Esophagus squamous epithelium (tissue), 5 donors: ENCODE measurements around the gene YES1. TPM values are rescaled to one million over a fixed set of nuclear protein-coding genes. Genes with fewer than 3 reads are reported as not detected.
A peak's percentile ranks its signal among the peaks of the same experiment; 100 is the strongest.

Source experiments
- DNase-seq: peaks from one replicate; lab custom pipeline; 2025; lab: John Stamatoyannopoulos, UW
- H3K27ac ChIP-seq, 4 donors: fragments of 200-600 bp; sonication (generic); one replicate each; pipeline ENCODE4 v1.5.1; 2016 to 2019; ENCODE audit warnings: mild to moderate bottlenecking in 1 of 4
- H3K27me3 ChIP-seq, 4 donors: fragments of 200-600 bp; sonication (generic); 1 replicate in 3 of 4; 2 replicates in 1 of 4; pipeline versions ENCODE4 v1.5.1 to v1.6.0; 2017 to 2021; ENCODE audit warnings: antibody characterized with exemption in 1 of 4
- H3K36me3 ChIP-seq, 3 donors: fragments of 200-600 bp; sonication (generic); one replicate each; pipeline ENCODE4 v1.5.1; 2016 to 2019
- H3K4me1 ChIP-seq, 3 donors: fragments of 200-600 bp; sonication (generic); one replicate each; pipeline ENCODE4 v1.5.1; 2017 to 2019
- H3K4me3 ChIP-seq, 4 donors: fragments of 200-600 bp; sonication (generic); 1 replicate in 3 of 4; 2 replicates in 1 of 4; pipeline ENCODE4 v1.5.1; 2016 to 2019; ENCODE audit warnings: mild to moderate bottlenecking in 2 of 4, moderate library complexity in 1 of 4
- H3K9me3 ChIP-seq, 3 donors: fragments of 200-600 bp; sonication (generic); one replicate each; pipeline ENCODE4 v1.5.1; 2016 to 2019
- POLR2A ChIP-seq, 4 donors: fragments of 450-650 bp; IDR thresholded peaks; one replicate each; pipeline ENCODE4 v1.6.1; 2017; ENCODE audit warnings: antibody characterized with exemption in 4 of 4, mild to moderate bottlenecking in 4 of 4, moderate library complexity in 3 of 4
- WGBS, 2 donors: methylation state at CpG; one replicate each; pipeline ENCODE4 v1.1.5; 2018; 5-methylcytosine and 5-hydroxymethylcytosine counted together
- intact Hi-C: fragments of 100-400 bp; cut with DNase I; formaldehyde crosslinking; loops from one replicate; pipeline ENCODE4 v1.15.0; 2022
- total RNA-seq, 4 donors: library from RNA; depleted of rRNA; stranded (reverse); fragments of >200 nt; gene quantifications; one replicate each; pipeline ENCODE4 v1.1.0, GENCODE V29; 2016
- TF ChIP-seq, protein P1 (sequence below), 6 experiments: fragments of 450-650 bp in 4 of 6; fragments of 200-600 bp in 2 of 6; sonication (generic) in 2 of 6; IDR thresholded peaks; one replicate each; pipeline ENCODE4 v1.5.1; 2016 to 2019; ENCODE audit warnings: antibody characterized with exemption in 6 of 6, mild to moderate bottlenecking in 4 of 6, moderate library complexity in 4 of 6
- donor health status: DM: yes; HTN: yes; CAD: no.

Gene YES1
- total RNA-seq, 4 donors from 2014 or later, result 105 to 143 (median 125) TPM

DNA sequence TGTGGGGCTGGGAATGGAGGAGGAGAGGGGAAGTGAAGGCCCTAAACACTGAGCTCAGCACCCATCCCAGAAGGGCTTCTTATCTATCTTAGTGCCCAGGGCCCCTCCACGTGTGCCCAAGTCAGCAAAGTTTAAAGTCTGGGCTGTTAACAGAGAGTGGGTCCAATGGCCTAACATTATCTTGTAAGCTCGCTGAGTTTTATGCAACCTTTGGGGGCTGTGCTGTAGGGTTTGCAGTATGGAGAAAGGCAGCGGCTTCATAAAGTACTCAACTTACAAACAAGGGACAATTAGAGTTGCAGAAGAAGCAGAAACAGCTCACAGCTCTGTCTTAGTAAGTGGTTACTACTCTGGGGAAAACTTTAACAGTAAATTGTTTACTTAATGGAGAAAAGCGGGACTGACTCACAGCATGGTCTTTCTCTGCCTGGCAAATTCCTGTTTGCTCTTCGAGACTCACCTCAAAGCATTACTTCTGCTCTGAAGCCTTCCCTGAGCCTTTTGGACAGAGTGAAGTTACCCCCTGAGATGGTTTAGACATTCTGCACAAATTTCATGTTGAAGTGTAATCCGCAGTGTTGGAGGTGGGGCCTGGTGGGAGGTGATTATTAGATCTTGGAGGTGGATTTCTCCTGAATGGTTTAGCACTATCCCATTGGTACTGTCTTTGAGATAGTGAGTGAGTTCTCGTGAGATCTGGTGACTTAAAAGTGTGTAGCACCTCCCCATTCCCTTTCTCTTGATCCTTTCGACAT lies 108.7 kb downstream of the YES1 start:
- Histone ChIP-seq H3K36me3 (peaks cover 0 to 47% (median 0%) of the 10 kb centered on the region in 3 donors), H3K27ac (peak overlapping the region; percentile 62 to 78 (median 71)), H3K9me3 (no peaks in the 10 kb centered on the region), H3K27me3 (no peaks in the 10 kb centered on the region), H3K4me1 (peaks cover 5 to 49% (median 17%) of the 10 kb centered on the region in 3 donors), H3K4me3 (no peak overlapping the region)
- TF ChIP-seq, protein P1, sequence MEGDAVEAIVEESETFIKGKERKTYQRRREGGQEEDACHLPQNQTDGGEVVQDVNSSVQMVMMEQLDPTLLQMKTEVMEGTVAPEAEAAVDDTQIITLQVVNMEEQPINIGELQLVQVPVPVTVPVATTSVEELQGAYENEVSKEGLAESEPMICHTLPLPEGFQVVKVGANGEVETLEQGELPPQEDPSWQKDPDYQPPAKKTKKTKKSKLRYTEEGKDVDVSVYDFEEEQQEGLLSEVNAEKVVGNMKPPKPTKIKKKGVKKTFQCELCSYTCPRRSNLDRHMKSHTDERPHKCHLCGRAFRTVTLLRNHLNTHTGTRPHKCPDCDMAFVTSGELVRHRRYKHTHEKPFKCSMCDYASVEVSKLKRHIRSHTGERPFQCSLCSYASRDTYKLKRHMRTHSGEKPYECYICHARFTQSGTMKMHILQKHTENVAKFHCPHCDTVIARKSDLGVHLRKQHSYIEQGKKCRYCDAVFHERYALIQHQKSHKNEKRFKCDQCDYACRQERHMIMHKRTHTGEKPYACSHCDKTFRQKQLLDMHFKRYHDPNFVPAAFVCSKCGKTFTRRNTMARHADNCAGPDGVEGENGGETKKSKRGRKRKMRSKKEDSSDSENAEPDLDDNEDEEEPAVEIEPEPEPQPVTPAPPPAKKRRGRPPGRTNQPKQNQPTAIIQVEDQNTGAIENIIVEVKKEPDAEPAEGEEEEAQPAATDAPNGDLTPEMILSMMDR (IDR thresholded peaks at IDR 0.05), result no peak
- no peak for TF ChIP-seq POLR2A (IDR thresholded peaks at IDR 0.05)
- intact Hi-C loops, result no loop called here
- no peak for DNase-seq
- WGBS, 2 donors, result 47% methylated on average over 7 to 8 of the region's 8 CpGs

DNA sequence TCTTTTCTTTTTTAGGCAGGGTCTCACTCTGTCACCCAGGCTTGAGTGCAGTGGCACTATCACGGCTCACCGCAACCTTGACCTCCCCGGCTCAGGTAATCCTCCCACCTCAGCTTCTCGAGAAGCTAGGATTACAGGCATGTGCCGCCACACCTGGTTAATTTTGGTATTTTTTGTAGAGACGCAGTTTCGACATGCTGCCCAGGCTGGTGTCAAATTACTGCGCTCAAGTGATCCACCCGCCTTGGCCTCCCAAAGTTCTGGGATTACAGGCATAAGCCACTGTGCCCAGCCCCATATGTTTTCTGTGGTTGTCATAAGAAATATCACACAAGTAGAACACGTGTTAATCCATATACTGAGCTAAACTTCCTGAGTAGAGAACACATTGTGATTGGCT lies 114.2 kb downstream of the YES1 start:
- TF ChIP-seq POLR2A (IDR thresholded peaks at IDR 0.05), result no peak
- TF ChIP-seq, protein P1 (IDR thresholded peaks at IDR 0.05), result peak in 1 of 6 experiments; percentile 19
- 79 to 89% methylated on average over 10 of the region's 10 CpGs for WGBS, 2 donors

DNA sequence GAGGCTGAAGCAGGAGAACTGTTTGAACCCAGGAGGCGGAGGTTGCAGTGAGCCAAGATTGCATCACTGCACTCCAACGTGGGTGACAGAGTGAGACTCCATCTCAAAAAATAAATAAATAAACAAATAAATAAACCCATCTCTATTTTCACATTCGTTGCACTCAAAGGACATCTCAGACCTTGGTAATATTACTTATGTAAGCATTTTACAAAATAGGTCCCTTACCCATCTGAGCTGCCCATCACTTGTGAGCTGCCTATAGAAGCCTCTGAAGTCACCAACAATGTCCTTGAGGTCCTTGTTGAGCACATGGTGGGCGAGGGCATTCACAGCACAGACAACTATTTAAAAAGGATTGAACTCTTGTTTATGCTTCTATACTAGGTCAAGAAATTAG lies 115.0 kb downstream of the YES1 start:
- Histone ChIP-seq H3K27me3 (no peaks in the 10 kb centered on the region), H3K4me1 (peaks cover 0 to 14% (median 0%) of the 10 kb centered on the region in 3 donors), H3K4me3 (no peak overlapping the region), H3K27ac (no peak overlapping the region), H3K9me3 (no peaks in the 10 kb centered on the region), H3K36me3 (peaks cover under 1 to 65% (median 7%) of the 10 kb centered on the region in 3 donors)
- no peak for DNase-seq
- intact Hi-C loops, result no loop called here
- 94% methylated on average over 4 of the region's 4 CpGs for WGBS, 2 donors
- TF ChIP-seq, protein P1 (IDR thresholded peaks at IDR 0.05), result no peak
- no peak for TF ChIP-seq POLR2A (IDR thresholded peaks at IDR 0.05)

More for the DNA sequence above, 114.2 kb downstream of the YES1 start:
- DNase-seq, result no peak
- Histone ChIP-seq H3K4me1 (peaks cover 0 to 21% (median 6%) of the 10 kb centered on the region in 3 donors), H3K4me3 (no peak overlapping the region), H3K36me3 (peaks cover 0 to 57% (median 3%) of the 10 kb centered on the region in 3 donors), H3K27ac (no peak overlapping the region), H3K9me3 (no peaks in the 10 kb centered on the region), H3K27me3 (no peaks in the 10 kb centered on the region)
- intact Hi-C loops, result no loop called here

DNA sequence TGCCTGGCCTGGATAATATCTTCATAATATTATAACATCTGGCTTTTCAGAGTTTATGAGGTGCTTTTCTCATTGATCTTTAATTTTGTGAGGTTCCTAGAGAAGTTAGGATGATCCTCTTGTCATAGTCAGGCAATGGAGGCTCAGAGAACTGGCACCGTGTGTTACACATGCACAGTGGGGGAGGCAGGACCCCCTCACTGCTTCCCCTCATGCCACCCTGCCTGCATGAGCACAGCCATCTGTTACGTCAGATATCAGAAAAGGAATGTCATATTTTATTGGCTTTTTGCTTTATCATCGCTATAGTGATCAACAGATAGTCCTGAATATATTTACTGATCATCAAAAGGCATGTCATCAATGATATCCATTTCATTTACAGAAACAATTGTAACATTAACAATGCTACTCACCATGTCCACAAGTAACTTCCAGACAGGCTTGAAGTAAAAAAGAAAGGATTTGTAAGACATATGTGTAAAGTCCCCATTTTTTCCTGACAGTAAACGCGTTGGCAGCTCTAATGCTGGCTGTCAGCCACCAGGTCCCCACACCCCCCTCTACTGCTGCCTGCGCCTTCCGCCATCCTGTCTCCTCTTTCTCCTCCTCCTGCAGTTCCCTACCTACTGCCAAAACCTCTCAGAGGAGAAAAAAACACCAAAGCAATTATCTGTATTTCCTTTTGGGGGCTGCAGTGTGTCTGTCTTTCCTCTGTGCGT lies 118.4 kb downstream of the YES1 start:
- no peak for DNase-seq
- no peak overlapping the region for H3K27ac ChIP-seq
- no peaks in the 10 kb centered on the region for H3K27me3 ChIP-seq
- TF ChIP-seq, protein P1 (IDR thresholded peaks at IDR 0.05), result no peak
- TF ChIP-seq POLR2A (IDR thresholded peaks at IDR 0.05), result no peak
- intact Hi-C loops, result no loop called here
- peaks cover 4 to 81% (median 7%) of the 10 kb centered on the region in 3 donors for H3K36me3 ChIP-seq
- H3K9me3 ChIP-seq, result no peaks in the 10 kb centered on the region
- no peak overlapping the region for H3K4me3 ChIP-seq
- whole genome bisulfite sequencing, 2 donors, result 78 to 84% methylated on average over 7 to 8 of the region's 8 CpGs
- H3K4me1 ChIP-seq, result no peaks in the 10 kb centered on the region

DNA sequence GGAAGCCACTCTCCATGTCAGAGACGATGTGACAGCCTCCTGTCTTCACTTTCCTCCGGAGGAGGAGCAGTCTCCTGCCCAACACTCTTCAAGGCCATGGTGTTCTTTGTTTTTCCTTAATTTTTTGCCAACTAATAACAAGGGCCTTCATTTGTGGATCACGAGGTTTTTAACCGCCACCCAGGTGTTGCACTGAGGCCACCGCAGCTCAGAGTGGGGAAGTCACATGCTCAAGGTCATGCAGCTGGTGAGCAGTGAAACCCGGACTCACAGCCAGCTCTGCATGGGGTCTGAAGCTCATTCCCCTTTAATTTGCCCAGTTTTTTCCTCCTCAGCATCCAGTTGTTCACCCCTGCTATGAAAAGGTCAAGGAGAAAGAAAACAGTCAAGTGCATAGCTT lies 119.2 kb downstream of the YES1 start:
- Histone ChIP-seq H3K4me3 (no peak overlapping the region), H3K36me3 (peaks cover 4 to 87% (median 7%) of the 10 kb centered on the region in 3 donors), H3K9me3 (no peaks in the 10 kb centered on the region), H3K27me3 (no peaks in the 10 kb centered on the region), H3K27ac (no peak overlapping the region), H3K4me1 (no peaks in the 10 kb centered on the region)
- no peak for DNase-seq
- no peak for TF ChIP-seq POLR2A (IDR thresholded peaks at IDR 0.05)
- TF ChIP-seq, protein P1 (IDR thresholded peaks at IDR 0.05), result no peak
- intact Hi-C loops, result no loop called here
- WGBS, 2 donors, result 84 to 93% methylated on average over 6 of the region's 6 CpGs
